ENCODE results near the gene SDR42E2. TPM values are rescaled to one million over a fixed set of nuclear protein-coding genes. Genes with fewer than 3 reads are reported as not detected.

Gene SDR42E2
- total and polyA plus RNA-seq, 2 donors (not counting 3 experiments of a cell fraction or from before 2014, with no cell fraction given), result 0.03 to 0.13 TPM

DNA sequence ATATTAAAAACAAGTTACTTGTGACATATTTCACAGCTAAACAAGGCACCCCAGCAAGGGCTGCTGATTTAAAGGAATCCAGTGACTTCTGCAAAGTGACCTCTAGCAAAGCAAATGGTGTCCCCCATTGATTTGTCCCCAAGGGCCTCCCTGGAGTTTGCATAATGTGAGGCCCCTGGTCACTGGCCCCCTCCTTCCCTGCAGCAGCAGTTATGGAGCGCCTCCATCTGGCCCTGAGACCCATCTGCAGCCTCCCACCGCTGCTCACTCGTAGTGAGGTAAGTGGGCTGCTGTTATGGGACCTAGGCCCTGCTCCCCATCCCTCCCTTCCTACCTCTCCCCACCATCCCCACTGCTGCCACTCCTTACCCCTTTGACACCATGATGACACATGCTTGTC is 24.2 kb downstream of the SDR42E2 start:
- no peaks in the 10 kb centered on the region for H3K79me2 ChIP-seq (ENCODE audit: control insufficient read depth, insufficient read depth, low read length)
- no peaks in the 10 kb centered on the region for H3K9me3 ChIP-seq (replicated peaks; ENCODE audit: control insufficient read depth, insufficient read depth, low read length)
- no peak overlapping the region for H2AFZ ChIP-seq (ENCODE audit: low read depth, low read length)
- H4K20me1 ChIP-seq (replicated peaks; ENCODE audit: control insufficient read depth, extremely low read depth, insufficient read depth, low read length), result no peaks in the 10 kb centered on the region
- DNase-seq (ENCODE audit: low read depth, low spot score) (no peak), FAIRE-seq (no peak)
- no peaks in the 10 kb centered on the region for H3K27me3 ChIP-seq (ENCODE audit: control insufficient read depth in 2 of 2, insufficient read depth in 2 of 2, low read length in 2 of 2)
- POLR2A ChIA-PET, result no interaction called here
- TF ChIP-seq, protein P1, sequence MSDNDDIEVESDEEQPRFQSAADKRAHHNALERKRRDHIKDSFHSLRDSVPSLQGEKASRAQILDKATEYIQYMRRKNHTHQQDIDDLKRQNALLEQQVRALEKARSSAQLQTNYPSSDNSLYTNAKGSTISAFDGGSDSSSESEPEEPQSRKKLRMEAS (IDR thresholded peaks at IDR 0.05; ENCODE audit: insufficient read depth, insufficient read length), result no peak
- TF ChIP-seq, protein P2, sequence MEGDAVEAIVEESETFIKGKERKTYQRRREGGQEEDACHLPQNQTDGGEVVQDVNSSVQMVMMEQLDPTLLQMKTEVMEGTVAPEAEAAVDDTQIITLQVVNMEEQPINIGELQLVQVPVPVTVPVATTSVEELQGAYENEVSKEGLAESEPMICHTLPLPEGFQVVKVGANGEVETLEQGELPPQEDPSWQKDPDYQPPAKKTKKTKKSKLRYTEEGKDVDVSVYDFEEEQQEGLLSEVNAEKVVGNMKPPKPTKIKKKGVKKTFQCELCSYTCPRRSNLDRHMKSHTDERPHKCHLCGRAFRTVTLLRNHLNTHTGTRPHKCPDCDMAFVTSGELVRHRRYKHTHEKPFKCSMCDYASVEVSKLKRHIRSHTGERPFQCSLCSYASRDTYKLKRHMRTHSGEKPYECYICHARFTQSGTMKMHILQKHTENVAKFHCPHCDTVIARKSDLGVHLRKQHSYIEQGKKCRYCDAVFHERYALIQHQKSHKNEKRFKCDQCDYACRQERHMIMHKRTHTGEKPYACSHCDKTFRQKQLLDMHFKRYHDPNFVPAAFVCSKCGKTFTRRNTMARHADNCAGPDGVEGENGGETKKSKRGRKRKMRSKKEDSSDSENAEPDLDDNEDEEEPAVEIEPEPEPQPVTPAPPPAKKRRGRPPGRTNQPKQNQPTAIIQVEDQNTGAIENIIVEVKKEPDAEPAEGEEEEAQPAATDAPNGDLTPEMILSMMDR (IDR thresholded peaks at IDR 0.05; ENCODE audit: extremely low read depth in 1 of 2, insufficient read depth in 1 of 2, low read depth in 1 of 2, low read length in 2 of 2), result peak; percentile 11 to 18
- H3K27ac ChIP-seq (ENCODE audit: insufficient read depth, low read depth, low read length), result no peak overlapping the region
- peaks cover 23% of the 10 kb centered on the region for H3K4me1 ChIP-seq (ENCODE audit: control insufficient read depth, extremely low read depth, insufficient read depth, low read length)
- intact Hi-C loops (cut with micrococcal nuclease) (no loop called here), dilution Hi-C loops (cut with MboI; ENCODE audit: extremely low pct_ligation_motif_present, low sequenced_read_pairs) (no loop called here)
- BruUV-seq (replicated peaks), result no TSS peak
- no peak overlapping the region for H3K9ac ChIP-seq (replicated peaks; ENCODE audit: extremely low read depth, insufficient read depth, low read length)
- no peak overlapping the region for H3K4me2 ChIP-seq (ENCODE audit: insufficient read depth, low read length)
- CTCF ChIA-PET, result interaction anchor here (4.0 to 4.4 kb wide), 3 partner anchors 88 to 187 kb away, joined by 36 to 99 read pairs (median 85); partner anchors contain the start of gene PDZD9
- H3K9me1 ChIP-seq (replicated peaks; ENCODE audit: control insufficient read depth, extremely low read depth, insufficient read depth, low read length), result no peaks in the 10 kb centered on the region
- H3K4me3 ChIP-seq (replicated peaks in 1 of 3; ENCODE audit: insufficient read depth in 1 of 3, low read depth in 1 of 3, low read length in 3 of 3), result no peak overlapping the region
- H3K36me3 ChIP-seq (ENCODE audit: control insufficient read depth in 2 of 2, extremely low read depth in 1 of 2, insufficient read depth in 2 of 2, low read length in 2 of 2), result no peaks in the 10 kb centered on the region

DNA sequence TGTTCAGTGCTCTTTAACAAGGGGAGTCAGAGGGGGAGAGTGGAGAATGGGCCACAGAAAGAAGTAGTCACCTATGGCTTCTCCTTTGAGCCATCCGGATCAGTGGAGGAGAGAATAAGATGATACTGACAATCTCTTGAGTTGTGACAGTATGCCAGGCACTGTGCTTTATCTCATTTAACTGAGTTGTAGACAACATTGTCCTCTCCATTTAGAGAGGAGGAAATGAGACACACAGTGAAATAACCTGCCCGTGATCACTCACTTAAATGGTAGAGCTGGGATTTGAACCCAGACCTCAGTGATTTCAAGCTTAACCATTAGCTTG is 25.9 kb downstream of the SDR42E2 start:
- no TSS peak for BruUV-seq (replicated peaks)
- TF ChIP-seq JUN (IDR thresholded peaks at IDR 0.05; ENCODE audit: borderline replicate concordance, insufficient read depth, insufficient read length, low read depth), result no peak
- TF ChIP-seq POLR2A (IDR thresholded peaks at IDR 0.05; ENCODE audit: low read depth, low read length), result no peak
- TF ChIP-seq, protein P2 (IDR thresholded peaks at IDR 0.05; ENCODE audit: extremely low read depth in 1 of 2, insufficient read depth in 1 of 2, low read depth in 1 of 2, low read length in 2 of 2), result no peak
- no peak for TF ChIP-seq EZH2 (IDR thresholded peaks at IDR 0.05; ENCODE audit: borderline replicate concordance, low read depth, low read length, severe bottlenecking)
- no peak for TF ChIP-seq FOS (IDR thresholded peaks at IDR 0.05; ENCODE audit: borderline replicate concordance, insufficient read depth, low read length)
- TF ChIP-seq, protein P1 (IDR thresholded peaks at IDR 0.05; ENCODE audit: insufficient read depth, insufficient read length), result no peak
- no peak for TF ChIP-seq GATA2 (IDR thresholded peaks at IDR 0.05; ENCODE audit: insufficient read depth, insufficient read length, low read depth, low read length)
- TF ChIP-seq MYC (IDR thresholded peaks at IDR 0.05; ENCODE audit: low read depth, low read length), result no peak
- no peak for TF ChIP-seq POLR2AphosphoS5 (IDR thresholded peaks at IDR 0.05; ENCODE audit: insufficient read depth, low read depth, low read length)
- Histone ChIP-seq H3K27me3 (ENCODE audit: control insufficient read depth in 2 of 2, insufficient read depth in 2 of 2, low read length in 2 of 2) (no peaks in the 10 kb centered on the region), H4K20me1 (replicated peaks; ENCODE audit: control insufficient read depth, extremely low read depth, insufficient read depth, low read length) (no peaks in the 10 kb centered on the region), H3K9me1 (replicated peaks; ENCODE audit: control insufficient read depth, extremely low read depth, insufficient read depth, low read length) (no peaks in the 10 kb centered on the region), H3K4me1 (ENCODE audit: control insufficient read depth, extremely low read depth, insufficient read depth, low read length) (peaks cover 38% of the 10 kb centered on the region), H3K27ac (ENCODE audit: insufficient read depth, low read depth, low read length) (no peak overlapping the region), H2AFZ (ENCODE audit: low read depth, low read length) (peak overlapping the region; percentile 16), H3K9ac (replicated peaks; ENCODE audit: extremely low read depth, insufficient read depth, low read length) (no peak overlapping the region), H3K79me2 (ENCODE audit: control insufficient read depth, insufficient read depth, low read length) (no peaks in the 10 kb centered on the region), H3K4me3 (replicated peaks in 1 of 3; ENCODE audit: insufficient read depth in 1 of 3, low read depth in 1 of 3, low read length in 3 of 3) (no peak overlapping the region), H3K36me3 (ENCODE audit: control insufficient read depth in 2 of 2, extremely low read depth in 1 of 2, insufficient read depth in 2 of 2, low read length in 2 of 2) (no peaks in the 10 kb centered on the region), H3K9me3 (replicated peaks; ENCODE audit: control insufficient read depth, insufficient read depth, low read length) (no peaks in the 10 kb centered on the region), H3K4me2 (ENCODE audit: insufficient read depth, low read length) (no peak overlapping the region)
- dilution Hi-C loops (cut with MboI; ENCODE audit: extremely low pct_ligation_motif_present, low sequenced_read_pairs), result no loop called here
- POLR2A ChIA-PET, result interaction anchor here (1.0 kb wide), 2 partner anchors 177 to 235 kb away, joined by 5 to 6 read pairs; partner anchors contain the start of gene UQCRC2
- DNase-seq (ENCODE audit: low read depth, low spot score) (no peak), FAIRE-seq (no peak)
- CTCF ChIA-PET, result interaction anchor here (0.5 to 4.4 kb wide), 55 partner anchors 8 to 531 kb away, joined by 3 to 99 read pairs (median 5); partner anchors contain the start of genes EEF2K, MOSMO, PDZD9 and UQCRC2
- intact Hi-C loops (cut with micrococcal nuclease), result loop anchor here (1.0 kb wide), 3 partner anchors 89 to 237 kb away; partner anchors contain the start of gene PDZD9
